Myocyte (in vitro differentiated cells): ENCODE measurements around the gene ETV6. TPM values are rescaled to one million over a fixed set of nuclear protein-coding genes. Genes with fewer than 3 reads are reported as not detected.
A peak's percentile ranks its signal among the peaks of the same experiment; 100 is the strongest.

Experiments
- DNase-seq: peaks from one replicate; pipeline ENCODE4 v3.0.0-alpha.2; 2012; ENCODE audit warnings: low read depth
- total RNA-seq: library from RNA; depleted of rRNA; stranded (reverse); fragments of >200 nt; gene quantifications from 2 replicates; pipeline ENCODE4 v1.2.3, GENCODE V29; 2014

Gene ETV6
- total RNA-seq, 1 donor from 2014 or later, result 9.7 TPM

DNA sequence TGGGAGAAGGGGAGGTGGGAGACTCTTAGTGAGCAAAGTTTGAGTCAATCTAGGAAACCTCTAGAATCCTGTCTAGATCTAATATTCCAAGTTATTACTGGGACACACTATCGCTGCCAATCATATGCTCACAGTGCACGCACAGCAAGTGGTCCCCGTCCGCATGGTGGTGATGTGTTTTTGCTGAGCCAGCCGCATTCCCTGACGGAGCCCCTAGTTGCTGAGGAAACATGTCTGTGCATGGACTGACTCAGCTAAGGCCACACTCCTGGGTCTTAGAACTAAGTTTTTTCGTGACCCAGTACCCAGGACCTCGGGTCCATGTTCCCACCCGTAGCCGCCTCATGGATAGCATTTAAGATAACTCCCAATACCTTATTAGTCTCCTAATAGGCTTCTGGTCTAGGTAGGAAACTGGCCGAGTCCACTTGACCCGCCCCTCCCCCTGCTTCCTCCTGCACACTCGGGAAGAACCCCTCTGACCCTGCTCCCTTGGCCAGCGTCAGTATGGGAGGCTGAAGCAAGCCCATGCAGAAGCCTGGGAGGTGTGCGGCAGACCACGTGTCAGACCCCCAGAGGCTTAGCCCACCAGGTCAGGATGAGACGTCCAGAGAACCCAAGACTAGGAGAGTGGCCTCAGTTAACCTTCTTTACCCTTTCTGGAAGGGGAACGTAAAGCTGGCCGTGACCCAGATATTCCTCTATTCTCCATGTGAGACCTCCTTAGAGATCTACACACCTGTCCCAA, 200.5 kb downstream of the ETV6 start:
- no peak for DNase-seq

DNA sequence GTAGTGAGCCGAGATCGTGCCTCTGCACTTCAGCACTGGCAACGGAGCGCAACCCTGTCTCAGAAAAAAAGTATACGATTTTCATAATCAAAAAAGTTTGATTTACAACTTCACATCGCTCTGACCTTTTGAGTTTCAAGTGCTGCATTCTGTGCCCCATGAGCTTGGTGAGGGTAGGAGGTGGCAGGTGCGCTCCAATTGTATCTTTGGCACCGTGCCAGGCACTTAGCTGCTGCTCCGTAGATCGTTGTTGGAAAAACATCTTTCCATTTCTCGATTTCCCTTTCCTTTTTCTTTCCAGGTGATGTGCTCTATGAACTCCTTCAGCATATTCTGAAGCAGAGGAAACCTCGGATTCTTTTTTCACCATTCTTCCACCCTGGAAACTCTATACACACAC, 203.7 kb downstream of the ETV6 start:
- no peak for DNase-seq

GRCh38 chr12:11854011-11854499, 204.6 kb downstream of the ETV6 start:
- no peak for DNase-seq

GRCh38 chr12:11855983-11856374, 206.5 kb downstream of the ETV6 start:
- DNase-seq, result no peak

GRCh38 chr12:11856971-11857370, 207.5 kb downstream of the ETV6 start:
- no peak for DNase-seq

GRCh38 chr12:11859705-11860425, 210.4 kb downstream of the ETV6 start:
- DNase-seq, result no peak

- no peak for DNase-seq
Observed at GRCh38 chr12:11861155-11861863, 211.8 kb downstream of the ETV6 start.

DNA sequence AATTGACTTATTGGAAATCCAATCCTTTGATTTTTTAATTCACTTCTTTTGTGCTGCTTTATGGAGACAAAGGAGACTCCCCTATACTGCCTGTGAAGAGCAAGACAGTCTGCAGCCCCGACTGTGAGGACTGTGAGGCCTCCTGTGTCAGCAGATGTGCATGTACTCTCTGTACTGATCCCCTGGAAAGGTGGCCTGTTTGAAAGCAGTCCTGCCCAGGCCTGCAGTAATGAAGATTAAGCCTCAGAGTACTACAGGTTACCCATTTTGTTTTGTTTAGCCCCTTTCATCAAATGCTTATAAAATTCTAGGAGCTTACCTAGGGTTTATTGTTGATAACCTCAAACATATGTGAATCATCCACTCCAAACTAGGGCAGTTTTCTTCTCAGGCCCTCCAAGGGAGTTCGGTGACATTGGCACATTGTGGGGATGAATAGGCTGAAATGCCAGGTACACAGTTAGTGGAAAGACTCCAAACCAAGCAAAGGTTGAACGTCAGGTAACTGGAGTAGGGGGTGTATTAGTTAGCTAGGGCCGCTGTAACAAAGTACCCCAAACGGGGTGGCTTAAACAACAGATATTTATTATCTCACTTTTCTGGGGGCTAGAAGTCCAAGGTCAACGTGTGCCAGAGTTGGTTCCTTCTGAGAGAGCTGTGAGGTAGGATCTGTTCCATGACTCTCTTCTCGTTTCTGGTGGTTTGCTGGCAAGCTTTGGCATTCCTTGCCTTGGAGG, 212.6 kb downstream of the ETV6 start:
- no peak for DNase-seq

GRCh38 chr12:11862798-11863197, 213.3 kb downstream of the ETV6 start:
- DNase-seq, result peak; percentile 79

DNA sequence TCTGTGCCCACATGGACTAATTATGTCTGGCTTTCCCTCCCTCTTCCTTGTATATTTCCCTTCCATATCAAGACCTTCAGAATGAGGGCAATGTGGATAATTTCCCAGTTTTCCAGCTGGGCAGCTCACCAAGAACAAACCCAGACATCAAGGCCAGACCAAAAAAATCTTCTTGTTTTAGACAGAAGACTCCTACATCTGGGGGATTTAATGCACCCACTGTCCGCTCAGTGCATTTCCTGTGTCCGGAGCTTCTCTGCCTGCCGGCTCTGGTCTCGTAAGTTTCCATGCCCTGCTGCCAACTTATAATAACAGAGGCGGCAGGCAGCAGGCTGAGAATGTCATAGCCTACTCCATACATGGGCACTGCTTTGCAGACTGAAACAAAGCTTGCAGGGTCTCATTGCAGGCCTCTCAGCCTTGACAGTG, 214.0 kb downstream of the ETV6 start:
- DNase-seq, result no peak

DNA sequence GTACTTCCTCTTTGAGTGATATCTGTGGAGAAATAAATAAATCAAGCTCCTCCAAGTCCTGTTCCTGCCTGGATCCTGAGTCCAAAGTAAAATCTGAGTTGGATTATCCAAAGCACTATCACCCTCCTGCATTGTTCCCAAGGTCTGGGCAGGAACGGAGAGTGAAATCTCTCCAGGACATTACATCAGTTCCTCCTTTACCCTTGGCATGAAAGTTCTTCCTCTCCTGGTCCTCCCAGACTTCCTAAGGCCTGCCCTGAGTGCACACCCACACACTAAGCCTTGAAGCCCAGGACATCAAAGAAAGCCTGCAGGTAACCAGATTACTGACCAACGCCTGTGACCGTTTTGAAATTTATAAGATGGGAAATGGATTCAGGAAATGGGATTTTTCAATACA, 214.5 kb downstream of the ETV6 start:
- DNase-seq, result no peak

GRCh38 chr12:11865824-11866223, 216.3 kb downstream of the ETV6 start:
- DNase-seq, result no peak

- no peak for DNase-seq
Observed at GRCh38 chr12:11868027-11868426, 218.6 kb downstream of the ETV6 start.

DNA sequence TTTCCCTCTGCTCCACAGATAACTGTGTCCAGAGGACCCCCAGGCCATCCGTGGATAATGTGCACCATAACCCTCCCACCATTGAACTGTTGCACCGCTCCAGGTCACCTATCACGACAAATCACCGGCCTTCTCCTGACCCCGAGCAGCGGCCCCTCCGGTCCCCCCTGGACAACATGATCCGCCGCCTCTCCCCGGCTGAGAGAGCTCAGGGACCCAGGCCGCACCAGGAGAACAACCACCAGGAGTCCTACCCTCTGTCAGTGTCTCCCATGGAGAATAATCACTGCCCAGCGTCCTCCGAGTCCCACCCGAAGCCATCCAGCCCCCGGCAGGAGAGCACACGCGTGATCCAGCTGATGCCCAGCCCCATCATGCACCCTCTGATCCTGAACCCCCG, 219.9 kb downstream of the ETV6 start:
- no peak for DNase-seq

DNA sequence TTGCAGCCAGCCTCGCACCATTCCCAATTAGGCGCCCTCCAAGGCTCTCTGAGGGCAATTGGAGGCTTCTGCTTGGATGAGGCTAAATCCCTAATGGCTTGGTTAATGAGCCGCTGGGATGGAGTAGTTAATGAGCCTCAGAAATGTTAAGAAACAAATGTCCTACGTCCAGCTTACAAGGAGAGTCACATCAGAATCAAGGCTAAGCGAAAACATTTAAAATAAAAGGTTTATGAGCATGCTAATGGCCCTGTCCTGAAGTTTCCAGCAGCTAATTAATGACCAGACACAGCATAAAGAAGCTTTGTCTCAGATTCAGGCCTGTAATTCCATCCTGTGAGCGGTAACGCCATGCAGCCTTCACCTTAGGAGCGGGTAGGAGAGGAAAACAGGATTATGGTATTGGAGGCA, 220.6 kb downstream of the ETV6 start:
- DNase-seq, result no peak

GRCh38 chr12:11872055-11872454, 222.6 kb downstream of the ETV6 start:
- DNase-seq, result no peak

DNA sequence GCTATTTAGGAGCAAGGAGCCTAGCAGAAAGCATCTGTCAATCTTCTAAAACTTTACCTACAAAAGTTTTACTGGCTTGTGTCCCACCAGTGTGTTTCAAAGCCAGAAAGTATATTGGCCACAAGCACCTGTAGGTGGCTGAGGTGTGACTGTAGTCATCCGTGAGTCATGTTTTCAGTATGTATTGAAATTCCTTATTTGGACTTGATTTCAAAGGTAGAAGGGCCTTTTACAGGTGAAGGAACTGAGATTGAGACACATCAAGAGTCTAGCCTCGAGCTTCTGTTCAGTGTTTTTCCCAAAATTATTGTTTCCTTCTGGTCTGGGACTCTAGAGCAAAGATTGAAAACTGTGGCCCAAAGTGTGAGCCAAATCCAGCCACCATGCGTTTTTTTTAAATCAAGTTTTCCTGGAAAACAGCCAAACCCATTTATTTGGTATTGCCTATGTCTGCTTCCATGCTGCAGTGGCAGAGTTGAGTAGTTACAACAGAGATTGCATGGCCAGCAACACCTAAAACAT, 226.0 kb downstream of the ETV6 start:
- no peak for DNase-seq

- DNase-seq, result no peak
Observed at GRCh38 chr12:11876307-11876706, 226.8 kb downstream of the ETV6 start.

DNA sequence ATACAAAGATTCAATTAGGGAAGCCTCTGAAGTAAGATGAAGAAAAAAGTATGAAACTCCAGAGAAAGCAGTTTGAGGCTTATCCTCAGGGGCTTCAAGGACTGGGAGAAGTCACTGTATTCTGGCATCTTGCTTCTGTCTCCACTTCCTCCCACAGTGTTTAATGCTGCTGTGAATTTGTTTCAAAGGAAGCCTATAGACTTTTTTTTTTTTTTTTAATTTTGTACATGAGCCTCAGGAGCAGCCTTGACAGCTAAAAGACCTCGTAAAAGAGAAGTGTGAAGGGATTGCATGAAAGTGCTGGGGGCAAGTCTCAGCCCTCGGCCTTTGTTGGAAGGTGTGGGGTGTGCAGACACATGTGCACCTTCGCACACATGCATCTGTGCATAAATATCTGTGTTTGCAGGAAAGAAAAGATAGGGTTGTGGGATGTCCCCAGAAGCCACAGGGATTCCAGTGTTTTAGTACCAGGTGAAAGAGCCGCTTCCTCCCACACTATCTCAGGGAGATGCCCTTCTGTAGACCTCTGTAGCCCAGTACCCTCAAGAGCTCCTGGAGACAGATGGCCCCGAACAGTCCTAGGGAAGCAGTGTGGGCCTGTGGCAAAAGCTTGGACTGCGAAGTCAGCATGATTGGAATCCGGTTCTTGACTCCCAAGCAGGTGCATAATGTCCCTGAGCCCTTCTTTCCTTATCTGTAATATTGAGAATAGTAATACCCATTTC, 227.8 kb downstream of the ETV6 start:
- DNase-seq, result peak; percentile 24
